K562 (cell line): ENCODE results near the gene PCNX2. TPM values are rescaled to one million over a fixed set of nuclear protein-coding genes. Genes with fewer than 3 reads are reported as not detected.

ENCODE experiments used
- ATF3 ChIP-seq, 2 experiments: fragments of 450-650 bp in 1 of 2; sonication (generic) in 1 of 2; formaldehyde crosslinking in 1 of 2; IDR thresholded peaks in 1 of 2; conservative IDR thresholded peaks in 1 of 2; 2 replicates each; pipeline versions ENCODE4 v1.6.1 to v1.8.1; 2016 to 2023; ENCODE audit warnings: mild to moderate bottlenecking in 2 of 2, moderate library complexity in 2 of 2, inconsistent platforms in 1 of 2, missing genetic modification reagents in 1 of 2
- ATF7 ChIP-seq: fragments of 450-650 bp; IDR thresholded peaks from 2 replicates; pipeline ENCODE4 v1.7.1; 2014; ENCODE audit warnings: mild to moderate bottlenecking, moderate library complexity
- C11orf30 ChIP-seq: fragments of 450-650 bp; IDR thresholded peaks from 2 replicates; pipeline ENCODE4 v1.6.1; 2016; ENCODE audit warnings: low read depth, mild to moderate bottlenecking
- GTF3C2 ChIP-seq: IDR thresholded peaks from 3 replicates; pipeline ENCODE4 v1.6.1; 2011; ENCODE audit warnings: borderline replicate concordance, mild to moderate bottlenecking, moderate library complexity; ENCODE audit not compliant: insufficient read length; ENCODE audit errors: extremely low read depth
- KHSRP ChIP-seq: fragments of 450-650 bp; IDR thresholded peaks from 2 replicates; pipeline ENCODE4 v1.6.1; 2017
- NRF1 ChIP-seq, 2 experiments: fragments of 450-650 bp; IDR thresholded peaks in 1 of 2; conservative IDR thresholded peaks in 1 of 2; 2 replicates each; pipeline ENCODE4 v1.6.1; 2014; ENCODE audit warnings: mild to moderate bottlenecking in 2 of 2
- OTX1 ChIP-seq: fragments of 450-650 bp; formaldehyde crosslinking; IDR thresholded peaks from 2 replicates; pipeline ENCODE4 v1.4.0; 2022; ENCODE audit warnings: mild to moderate bottlenecking
- POLR2A ChIP-seq: fragments of 450-650 bp; conservative IDR thresholded peaks from 2 replicates; pipeline ENCODE4 v1.6.1; 2016
- POLR3A ChIP-seq: IDR thresholded peaks from 2 replicates; pipeline ENCODE4 v1.6.1; 2011; ENCODE audit warnings: borderline replicate concordance, mild to moderate bottlenecking, moderate library complexity; ENCODE audit not compliant: insufficient read length, insufficient read depth; ENCODE audit errors: extremely low read depth
- RFX1 ChIP-seq: fragments of 450-650 bp; IDR thresholded peaks from 2 replicates; pipeline ENCODE4 v1.6.1; 2016; ENCODE audit warnings: mild to moderate bottlenecking, moderate library complexity
- RNF2 ChIP-seq: sonication (generic); IDR thresholded peaks from 2 replicates; pipeline ENCODE4 v1.6.1; 2016
- STAT6 ChIP-seq: sonication (generic); formaldehyde crosslinking; IDR thresholded peaks from 2 replicates; pipeline ENCODE4 v1.8.1; 2023; ENCODE audit warnings: mild to moderate bottlenecking, missing genetic modification reagents
- ZBTB17 ChIP-seq: fragments of 450-650 bp; formaldehyde crosslinking; IDR thresholded peaks from 2 replicates; pipeline ENCODE4 v1.4.0; 2020; ENCODE audit warnings: mild to moderate bottlenecking
- ZFP30 ChIP-seq: fragments of 250-450 bp; sonication (Bioruptor Pico); IDR thresholded peaks from 2 replicates; pipeline ENCODE4 v1.8.0; 2022; ENCODE audit warnings: moderate library complexity, mild to moderate bottlenecking, inconsistent platforms, borderline replicate concordance
- ZFP36 ChIP-seq: fragments of 150-350 bp; IDR thresholded peaks from 2 replicates; pipeline ENCODE4 v1.6.1; 2018; ENCODE audit warnings: low read length, low read depth; ENCODE audit not compliant: partially characterized antibody
- ZNF277 ChIP-seq: fragments of 250-450 bp; sonication (Bioruptor Pico); IDR thresholded peaks from 2 replicates; pipeline ENCODE4 v1.8.0; 2022; ENCODE audit warnings: inconsistent platforms, mild to moderate bottlenecking, moderate library complexity, borderline replicate concordance
- ZNF449 ChIP-seq: fragments of 250-450 bp; sonication (Bioruptor Pico); IDR thresholded peaks from 2 replicates; pipeline ENCODE4 v1.8.0; 2022; ENCODE audit warnings: moderate library complexity, mild to moderate bottlenecking, inconsistent platforms
- ZNF778 ChIP-seq: fragments of 450-650 bp; formaldehyde crosslinking; IDR thresholded peaks from 2 replicates; pipeline ENCODE4 v1.4.0; 2020; ENCODE audit warnings: mild to moderate bottlenecking, moderate library complexity
- polyA plus RNA-seq, 8 experiments: library from polyadenylated mRNA; depleted of rRNA in 4 of 8; stranded (reverse) in 5 of 8; unstranded in 3 of 8; fragments of >200 nt; fragmentation: Nextera tagmentation in 2 of 8; fragmentation: Illumina TruSeq in 1 of 8; extraction: Ambion mirVana in 2 of 8; extraction: Trizol in 1 of 8; gene quantifications; 2 replicates each; pipeline versions ENCODE4 v1.2.1 to v1.2.3, GENCODE V29; 2011 to 2014; ENCODE audit warnings: inconsistent platforms in 1 of 8, missing spikeins in 1 of 8
- total RNA-seq, 7 experiments: library from RNA; depleted of rRNA in 6 of 7; stranded (reverse); fragments of >200 nt in 6 of 7; fragmentation: Illumina TruSeq in 2 of 7; extraction: Trizol in 2 of 7; gene quantifications; 2 replicates each; pipeline versions ENCODE4 v1.2.1 to v1.2.3, GENCODE V29; 2011 to 2021; ENCODE audit warnings: low replicate concordance in 1 of 7

PCNX2 gene
- total and polyA plus RNA-seq, 9 of the 15 experiments (the other 6 are each of a cell fraction or from before 2014, with no cell fraction given) = 0.07 to 0.33 TPM; not detected in 7

GRCh38 chr1:232937741-232938375 lies 357.7 kb downstream of the PCNX2 start (continued):
- TF ChIP-seq ATF7 = peak; percentile 74
- TF ChIP-seq ZFP36 = peak; percentile 33
- no peak for TF ChIP-seq ZNF778 (CRISPR knock-in tag)
- no peak for TF ChIP-seq C11orf30
- no peak for TF ChIP-seq GTF3C2
- no peak for TF ChIP-seq ZBTB17 (CRISPR knock-in tag)
- TF ChIP-seq ZNF277 = no peak
- no peak for TF ChIP-seq POLR2A
- no peak for TF ChIP-seq POLR3A
- peak in 1 of 2 experiments; percentile 25; a peak in 1 of 4 replicates for TF ChIP-seq NRF1 (conservative IDR thresholded peaks at IDR 0.05 in 1 of 2, IDR thresholded peaks at IDR 0.05 in 1 of 2)
- 0 out of 2 replicates have a peak, but pooled peaks have one; percentile 15 for TF ChIP-seq OTX1
- TF ChIP-seq ZNF449 (CRISPR knock-in tag) = no peak
- peak; percentile 90 for TF ChIP-seq ATF3 (IDR thresholded peaks at IDR 0.05)
- TF ChIP-seq ATF3 (CRISPR knock-in tag; conservative IDR thresholded peaks at IDR 0.05) = no peak
- peak; percentile 67; the same call in 1 of the 2 replicates for TF ChIP-seq RNF2
- TF ChIP-seq ZFP30 (CRISPR knock-in tag) = no peak
- TF ChIP-seq KHSRP = no peak
- no peak for TF ChIP-seq RFX1
- no peak for TF ChIP-seq STAT6 (CRISPR knock-in tag)
